HUDEP-2 (cell line): ENCODE measurements around the gene PPM1B.
"Not testable (repeated sequence)": the region's sequence is repeated elsewhere in the genome, so short reads cannot be mapped to it uniquely, and the experiment has no call there.

Experiments used
- DNase-seq, 76 experiments: peaks; one replicate each; lab custom pipeline; 2025; ENCODE audit not compliant: unreplicated experiment in 76 of 76; lab: John Stamatoyannopoulos, UW

The PPM1B gene

GRCh38 chr2:44155666-44156446 is 12.8 kb upstream of the PPM1B start:
- peak in 1 of 76 experiments; percentile 1 for DNase-seq

- DNase-seq, result no peak
Observed at GRCh38 chr2:44163777-44164176, 4.9 kb upstream of the PPM1B start.

DNA sequence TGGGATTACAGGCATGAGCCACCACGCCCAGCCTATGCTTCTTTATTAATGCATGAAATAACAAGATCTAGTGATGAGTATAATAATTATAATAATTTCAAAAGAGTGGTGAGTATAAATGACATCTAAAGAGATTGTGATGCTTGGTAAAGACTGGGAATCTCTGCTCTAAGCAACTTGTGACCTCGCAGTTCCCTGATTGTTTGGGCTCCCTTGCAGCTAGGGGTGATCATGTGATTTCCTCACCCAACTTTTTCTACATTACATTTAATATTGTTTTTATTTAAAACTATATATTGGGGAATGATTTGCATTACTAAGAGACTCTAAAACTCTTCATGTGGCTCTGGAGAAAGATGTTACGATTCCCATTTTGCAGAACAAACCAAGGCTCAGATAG is 4.1 kb upstream of the PPM1B start:
- DNase-seq, result no peak

DNA sequence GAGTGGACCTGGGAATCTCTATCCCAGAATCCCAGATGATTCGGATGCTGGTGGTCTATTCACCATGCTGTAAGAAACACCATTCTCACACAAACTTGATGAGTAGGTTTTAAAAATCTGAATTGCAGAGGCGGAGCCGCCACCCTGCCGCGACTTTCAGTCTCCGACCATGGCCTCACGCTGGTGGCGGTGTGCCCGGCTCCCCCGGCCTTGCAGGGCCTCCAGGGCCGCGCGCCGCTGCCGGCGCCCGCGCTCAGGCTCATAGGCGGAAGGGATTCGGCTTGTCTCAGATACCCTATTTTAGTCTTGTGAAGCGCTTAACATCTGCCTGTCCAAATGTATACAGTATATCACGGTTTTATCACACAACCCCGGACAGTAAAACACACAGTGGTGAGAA is 2.6 kb upstream of the PPM1B start:
- DNase-seq, result no peak

- peak in 2 of 76 experiments; percentile 28 to 66 for DNase-seq
Observed at GRCh38 chr2:44167311-44167907, 1.3 kb upstream of the PPM1B start.

DNA sequence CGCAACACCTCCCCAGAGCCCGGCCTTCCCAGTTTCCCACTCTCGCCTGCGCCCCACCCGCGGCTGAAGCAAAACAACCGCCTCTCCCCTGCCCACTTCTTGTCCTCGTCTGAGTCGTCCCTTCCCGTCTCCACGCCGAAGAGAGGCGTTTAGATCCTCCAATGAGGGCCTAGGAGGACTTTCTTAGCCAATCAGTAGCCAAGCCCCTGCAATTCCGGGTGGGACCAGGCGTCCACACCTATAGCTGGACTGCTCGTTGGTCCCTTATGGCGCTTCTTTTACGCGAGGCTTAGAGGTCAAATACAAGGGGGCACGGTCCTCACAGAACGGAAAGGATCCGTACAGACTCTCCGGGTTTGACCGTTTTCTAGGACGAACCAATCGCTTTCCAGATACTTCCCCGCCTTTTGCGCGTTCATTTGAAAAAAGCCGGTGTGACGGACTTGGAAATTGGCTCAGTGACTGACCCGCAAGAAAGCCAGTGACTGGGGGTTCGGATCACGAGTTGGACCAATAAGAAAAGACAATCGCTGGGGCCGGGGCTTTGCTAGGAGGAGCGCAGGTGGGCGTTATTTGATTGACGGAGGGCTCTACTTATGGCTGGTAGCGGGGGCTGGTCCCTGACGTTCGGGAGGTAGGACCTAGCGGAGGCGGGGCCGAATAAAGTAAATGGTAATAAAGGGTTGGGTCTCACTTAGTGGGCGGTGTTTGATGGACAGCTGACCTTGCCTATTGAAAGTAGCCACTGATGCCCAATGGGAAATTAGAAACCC is 581 bp upstream of the PPM1B start:
- DNase-seq, result peak; percentile 15 to 100 (median 99)

- DNase-seq, result peak in 40 of 76 experiments; percentile 4 to 51 (median 26)
Observed at GRCh38 chr2:44169155-44169898, 652 bp downstream of the PPM1B start.

- no peak for DNase-seq
Observed at GRCh38 chr2:44170311-44170717, 1.6 kb downstream of the PPM1B start.

GRCh38 chr2:44171018-44171417 is 2.3 kb downstream of the PPM1B start:
- DNase-seq, result no peak

- DNase-seq, result not testable (repeated sequence)
Observed at GRCh38 chr2:44171442-44171841, 2.8 kb downstream of the PPM1B start.

GRCh38 chr2:44172576-44172975 is 3.9 kb downstream of the PPM1B start:
- DNase-seq, result no peak

GRCh38 chr2:44178950-44179349 is 10.3 kb downstream of the PPM1B start:
- no peak for DNase-seq

DNA sequence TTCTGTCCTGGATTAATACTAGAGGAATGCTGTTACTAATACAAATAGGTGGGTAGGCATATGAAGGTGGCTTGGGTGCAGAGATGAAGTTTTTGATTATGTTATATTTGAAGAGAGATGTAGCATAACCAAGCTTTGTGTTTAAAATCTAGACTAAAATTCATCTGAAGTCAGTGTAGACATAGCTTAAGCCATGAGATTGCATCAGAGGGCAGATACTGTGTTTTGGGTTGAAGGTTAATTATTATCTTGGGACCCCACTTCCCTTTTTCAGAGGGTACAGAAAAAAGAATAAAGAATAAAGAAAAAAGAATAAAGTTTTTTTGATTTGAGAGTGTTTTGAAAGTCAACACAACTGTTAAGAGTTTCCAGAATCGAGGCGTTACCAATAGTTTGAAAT is 13.0 kb downstream of the PPM1B start:
- DNase-seq, result no peak

GRCh38 chr2:44184106-44184505 is 15.4 kb downstream of the PPM1B start:
- DNase-seq, result no peak

- DNase-seq, result no peak
Observed at GRCh38 chr2:44186810-44187209, 18.1 kb downstream of the PPM1B start.

DNA sequence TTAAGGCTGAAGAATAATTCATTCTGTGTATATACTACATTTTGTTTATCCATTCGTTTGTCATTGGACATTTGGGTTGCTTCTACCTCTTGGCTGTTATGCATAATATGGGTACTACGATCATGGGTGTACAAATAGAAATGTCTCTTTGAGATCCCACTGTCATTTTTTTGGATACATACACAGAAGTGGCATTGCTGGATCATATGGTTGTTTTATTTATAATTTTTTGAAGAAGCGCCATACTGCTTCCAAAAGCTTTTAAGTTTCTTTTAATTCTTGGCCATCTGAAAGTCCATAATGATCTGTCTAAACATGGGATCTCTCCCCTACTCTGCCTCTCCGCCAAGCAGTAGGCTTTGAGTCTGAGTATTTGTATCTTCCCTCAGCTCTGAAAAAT is 18.6 kb downstream of the PPM1B start:
- DNase-seq, result no peak

DNA sequence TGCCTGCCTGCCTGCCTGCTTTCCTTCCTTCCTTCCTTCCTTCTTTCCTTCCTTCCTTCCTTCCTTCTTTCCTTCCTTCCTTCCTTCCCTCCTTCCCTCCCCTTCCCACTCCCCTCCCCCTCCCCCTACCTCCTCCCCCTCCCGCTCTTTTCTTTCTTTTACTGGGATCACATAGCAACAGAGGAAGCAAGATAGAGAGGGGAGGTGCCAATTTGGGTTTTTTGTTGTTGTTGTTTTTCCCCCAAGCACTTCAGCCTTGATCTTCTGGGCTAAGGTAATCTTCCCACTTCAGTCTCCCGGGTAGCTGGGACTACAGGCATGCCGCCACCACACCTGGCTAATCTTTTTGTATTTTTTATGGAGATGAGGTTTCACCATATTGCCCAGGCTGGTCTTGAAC is 20.0 kb downstream of the PPM1B start:
- no peak for DNase-seq

DNA sequence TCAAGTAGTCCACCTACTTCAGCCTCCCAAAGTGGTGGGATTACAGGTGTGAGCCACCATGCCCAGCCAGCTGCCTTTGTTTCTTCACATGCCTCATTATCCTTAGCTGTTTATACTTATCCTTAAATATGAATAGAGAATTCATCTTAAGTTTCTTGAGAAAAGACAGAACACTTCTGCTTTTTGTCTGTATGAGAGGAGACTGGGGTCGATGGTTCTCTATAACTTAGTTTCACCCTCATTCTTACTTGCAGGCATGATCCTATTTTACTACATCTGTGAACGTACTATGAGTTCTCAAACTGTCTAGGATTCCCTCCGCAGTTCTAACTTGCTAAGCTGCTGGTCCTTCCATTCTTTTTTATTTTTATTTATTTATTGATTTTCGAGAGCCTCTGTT is 20.4 kb downstream of the PPM1B start:
- DNase-seq, result no peak

DNA sequence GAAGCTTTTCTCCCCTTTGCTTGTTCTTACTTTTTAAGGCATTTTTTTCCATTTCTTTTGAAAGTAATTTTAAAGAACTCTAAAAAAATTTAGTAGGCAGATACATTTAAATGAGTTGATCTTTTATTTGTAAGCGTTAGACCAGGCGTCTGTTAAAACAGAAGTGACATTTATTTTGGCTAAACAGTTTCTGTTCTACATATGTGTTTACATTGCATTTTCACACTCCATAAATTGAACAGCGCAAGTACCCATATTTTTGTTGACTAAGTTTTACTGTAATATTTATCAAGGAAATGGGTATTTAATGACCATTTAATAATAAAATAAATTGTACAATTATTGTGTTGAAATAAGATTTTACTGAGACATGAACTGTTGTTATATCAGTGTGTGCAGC is 21.9 kb downstream of the PPM1B start:
- DNase-seq, result no peak

- DNase-seq, result no peak
Observed at GRCh38 chr2:44191739-44192138, 23.1 kb downstream of the PPM1B start.

DNA sequence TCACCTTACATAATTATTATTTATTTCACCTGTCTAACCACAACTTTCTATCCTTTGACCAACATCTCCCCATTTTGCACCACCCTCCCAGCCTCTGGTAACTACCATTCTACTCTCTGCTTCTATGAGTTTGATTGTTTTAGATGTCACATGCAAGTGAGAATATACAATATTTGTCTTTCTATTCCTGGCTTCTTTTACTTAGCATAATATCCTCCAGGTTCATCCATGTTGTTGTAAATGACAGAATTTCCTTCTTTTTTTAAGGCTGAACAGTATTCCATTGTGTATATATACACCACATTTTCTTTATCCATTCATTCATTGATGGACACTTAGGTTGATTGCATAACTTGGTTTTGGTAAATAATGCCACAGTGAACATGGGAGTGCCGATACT is 24.0 kb downstream of the PPM1B start:
- DNase-seq, result no peak
